Measurements from ENCODE around the gene GNL3.

- no peak for TF ChIP-seq ZFP30 (CRISPR knock-in tag; IDR thresholded peaks at IDR 0.05)
- no peak for TF ChIP-seq POU6F1 (CRISPR knock-in tag; IDR thresholded peaks at IDR 0.05; ENCODE audit: borderline replicate concordance, low read depth)
- TF ChIP-seq ARNTL (CRISPR knock-in tag; IDR thresholded peaks at IDR 0.05; ENCODE audit: borderline replicate concordance, low read depth), result no peak
- no peak for TF ChIP-seq ZNF8 (CRISPR knock-in tag; IDR thresholded peaks at IDR 0.05)
- TF ChIP-seq CSRNP3 (CRISPR knock-in tag; IDR thresholded peaks at IDR 0.05), result no peak
- no peak for TF ChIP-seq GLIS3 (CRISPR knock-in tag; IDR thresholded peaks at IDR 0.05)
- TF ChIP-seq ZNF70 (CRISPR knock-in tag; IDR thresholded peaks at IDR 0.05), result no peak
- TF ChIP-seq PATZ1 (CRISPR knock-in tag; IDR thresholded peaks at IDR 0.05; ENCODE audit: borderline replicate concordance), result no peak
- no peak for TF ChIP-seq BACH2 (CRISPR knock-in tag; IDR thresholded peaks at IDR 0.05; ENCODE audit: borderline replicate concordance)
- TF ChIP-seq ZC3H10 (CRISPR knock-in tag; IDR thresholded peaks at IDR 0.05), result no peak
- no peak for TF ChIP-seq ZFP3 (CRISPR knock-in tag; IDR thresholded peaks at IDR 0.05)
- TF ChIP-seq ZNF565 (CRISPR knock-in tag; conservative IDR thresholded peaks at IDR 0.05; ENCODE audit: low read depth), result no peak
- no peak for TF ChIP-seq RARB (CRISPR knock-in tag; IDR thresholded peaks at IDR 0.05)
These were observed 45.8 kb downstream of the GNL3 start for GRCh38 chr3:52731590-52731989.

Data from SK-N-SH treated with all-trans-retinoic acid at 6 μM for 48 hours (cell line).